ENCODE results near the gene SHPK. TPM values are rescaled to one million over a fixed set of nuclear protein-coding genes. Genes with fewer than 3 reads are reported as not detected.

The SHPK gene
- total RNA-seq: 7.5 and 7.7 TPM in 2 replicates

GRCh38 chr17:3636154-3636907 lies at the start of gene SHPK, which contains the start of gene CTNS:
TSS of gene SHPK (minus strand) at chr17:3636250. CDS start at chr17:3636219, 31 bp downstream.
TSS of gene CTNS (plus strand) at chr17:3636760. CDS start at chr17:3640207, 3,447 bp downstream.

GRCh38 chr17:3668279-3669084 lies 32.4 kb upstream of the SHPK start, which contains the start of the genes EMC6 and TAX1BP3:
TSS of gene EMC6 (plus strand) at chr17:3668812. CDS start at chr17:3669147, 335 bp downstream.
TSS of gene TAX1BP3 (minus strand) at chr17:3668578. CDS start at chr17:3668526, 52 bp downstream.

Other genes with a start within 250 kb of the SHPK start
- not detected in 2 replicates for gene OR3A2, start 249.9 kb downstream of the SHPK start, total RNA-seq
- not detected in 2 replicates for gene OR1E1, start 237.8 kb downstream of the SHPK start, total RNA-seq
- gene OR3A3, start 224.9 kb downstream of the SHPK start, total RNA-seq: not detected in 2 replicates
- gene OR1E2, start 202.4 kb downstream of the SHPK start, total RNA-seq: not detected in 2 replicates
- 0.24 TPM in 1 of 2 replicates, not detected in the other for gene SPATA22, start 164.4 kb downstream of the SHPK start, total RNA-seq
- not detected in 2 replicates for gene ASPA, start 160.3 kb downstream of the SHPK start, total RNA-seq
- gene TRPV3, start 78.4 kb downstream of the SHPK start, total RNA-seq: 0.21 and 9.9 TPM in 2 replicates
- 0.72 and 1.3 TPM in 2 replicates for gene TRPV1, start 26.8 kb downstream of the SHPK start, total RNA-seq
- gene CTNS, start 510 bp upstream of the SHPK start, total RNA-seq: 16.4 and 28.7 TPM in 2 replicates
- gene TAX1BP3, start 32.3 kb upstream of the SHPK start, total RNA-seq: 196 and 295 TPM in 2 replicates
- gene EMC6, start 32.6 kb upstream of the SHPK start, total RNA-seq: 25.3 and 25.4 TPM in 2 replicates
- 2.1 and 3.6 TPM in 2 replicates for gene P2RX5, start 59.9 kb upstream of the SHPK start, total RNA-seq
- 0.43 and 2.2 TPM in 2 replicates for gene HASPIN, start 87.7 kb upstream of the SHPK start, total RNA-seq
- 4.6 and 10.0 TPM in 2 replicates for gene ITGAE, start 164.9 kb upstream of the SHPK start, total RNA-seq
- 8.5 and 12.5 TPM in 2 replicates for gene NCBP3, start 210.0 kb upstream of the SHPK start, total RNA-seq